Occipital lobe (tissue), 2 donors: ENCODE results near the gene JMJD8. TPM values are rescaled to one million over a fixed set of nuclear protein-coding genes. Genes with fewer than 3 reads are reported as not detected.
"Not testable (repeated sequence)": the region's sequence is repeated elsewhere in the genome, so short reads cannot be mapped to it uniquely, and the experiment has no call there.

ENCODE experiments used
- DNase-seq: peaks from one replicate; lab custom pipeline; 2025; lab: John Stamatoyannopoulos, UW
- total RNA-seq: library from RNA; depleted of rRNA; stranded (reverse); fragments of >200 nt; gene quantifications from one replicate; pipeline ENCODE4 v1.2.3, GENCODE V29; 2014

Gene JMJD8
- total RNA-seq, 1 donor from 2014 or later, result 14.3 TPM

GRCh38 chr16:722835-723633 lies 38.9 kb upstream of the JMJD8 start:
- no peak for DNase-seq

- no peak for DNase-seq
Observed at GRCh38 chr16:721765-722540, 37.8 kb upstream of the JMJD8 start.

GRCh38 chr16:720990-721764 lies 37.0 kb upstream of the JMJD8 start, which contains the start of gene ANTKMT:
Gene ANTKMT, plus strand, starts transcription at chr16:721146. Its CDS starts 129 bp downstream, at chr16:721275.
- DNase-seq, result peak; percentile 77

GRCh38 chr16:720447-720989 lies 36.4 kb upstream of the JMJD8 start:
- DNase-seq, result peak; percentile 74

- no peak for DNase-seq
Observed at GRCh38 chr16:719815-720446, 35.8 kb upstream of the JMJD8 start.

GRCh38 chr16:718922-719321 lies 34.8 kb upstream of the JMJD8 start:
- no peak for DNase-seq

- DNase-seq, result no peak
Observed at GRCh38 chr16:718389-718788, 34.3 kb upstream of the JMJD8 start.

- no peak for DNase-seq
Observed at GRCh38 chr16:717450-718245, 33.5 kb upstream of the JMJD8 start.

GRCh38 chr16:716768-717325 lies 32.7 kb upstream of the JMJD8 start:
- DNase-seq, result no peak

- peak; percentile 74 for DNase-seq
Observed at GRCh38 chr16:716200-716568, 32.0 kb upstream of the JMJD8 start.

GRCh38 chr16:715477-716199 lies 31.5 kb upstream of the JMJD8 start:
- DNase-seq, result no peak

- DNase-seq, result peak; percentile 85
Observed at GRCh38 chr16:714558-715476, 30.7 kb upstream of the JMJD8 start, which contains the start of gene METRN. Gene METRN, plus strand, starts transcription at chr16:715118. Its CDS starts 172 bp downstream, at chr16:715290.

GRCh38 chr16:714079-714478 lies 29.9 kb upstream of the JMJD8 start:
- no peak for DNase-seq

GRCh38 chr16:712740-713250 lies 28.7 kb upstream of the JMJD8 start:
- not testable (repeated sequence) for DNase-seq

- DNase-seq, result peak; percentile 36
Observed at GRCh38 chr16:711548-712320, 27.6 kb upstream of the JMJD8 start.

- DNase-seq, result no peak
Observed at GRCh38 chr16:711084-711483, 26.9 kb upstream of the JMJD8 start.

- DNase-seq, result no peak
Observed at GRCh38 chr16:710500-711075, 26.5 kb upstream of the JMJD8 start.
